ENCODE data around the gene ORM1. TPM values are rescaled to one million over a fixed set of nuclear protein-coding genes. Genes with fewer than 3 reads are reported as not detected.

The ORM1 gene
- total RNA-seq, 6 experiments from 2014 or later: 11,577 to 28,471 (median 22,756) TPM

- peak in 2 of 3 donors; percentile 43 for DNase-seq
- H3K36me3 ChIP-seq: peaks cover 0 to 12% (median under 1%) of the 10 kb centered on the region in 4 donors
- ATAC-seq: no peak
- intact Hi-C loops (cut with DNase I): loop anchor here in 1 of 2 donors (5.0 kb wide), 1 partner anchor 192 kb away; the partner anchor contains the start of gene KIF12
- H3K27ac ChIP-seq: no peak overlapping the region
- H3K4me1 ChIP-seq: no peaks in the 10 kb centered on the region
- WGBS (ENCODE audit: insufficient coverage, low coverage, low lambda C conversion rate, missing lambda C conversion rate): no CpG with 5 or more reads among the region's 13 CpGs
- no peaks in the 10 kb centered on the region for H3K27me3 ChIP-seq
- no peak overlapping the region for H3K4me3 ChIP-seq
- H3K9me3 ChIP-seq: no peaks in the 10 kb centered on the region
- TF ChIP-seq CTCF (IDR thresholded peaks at IDR 0.05) (no peak), POLR2A (IDR thresholded peaks at IDR 0.05) (no peak)
These were observed 33.8 kb upstream of the ORM1 start for GRCh38 chr9:114289106-114289505.

- intact Hi-C loops (cut with DNase I): loop anchor here (2.0 to 5.0 kb wide), 2 partner anchors 181 to 193 kb away; partner anchors contain the start of gene KIF12 (in 1 of the 2)
- TF ChIP-seq CTCF (IDR thresholded peaks at IDR 0.05) (no peak), POLR2A (IDR thresholded peaks at IDR 0.05) (no peak)
- H3K9me3 ChIP-seq: peaks cover 0 to 1% (median 0%) of the 10 kb centered on the region in 4 donors
- H3K4me1 ChIP-seq: no peaks in the 10 kb centered on the region
- peak in 1 of 4 donors; percentile 11 for ATAC-seq
- peaks cover 0 to 12% (median 5%) of the 10 kb centered on the region in 4 donors for H3K36me3 ChIP-seq
- H3K27ac ChIP-seq: no peak overlapping the region
- H3K27me3 ChIP-seq: no peaks in the 10 kb centered on the region
- DNase-seq: peak in 2 of 3 donors; percentile 41 to 43
- 69% methylated on average over 3 of the region's 13 CpGs for WGBS (ENCODE audit: insufficient coverage, low coverage, low lambda C conversion rate, missing lambda C conversion rate)
- H3K4me3 ChIP-seq: no peak overlapping the region
These were observed 33.1 kb upstream of the ORM1 start for GRCh38 chr9:114289571-114290481.

- 41% methylated on average over 4 of the region's 7 CpGs for WGBS (ENCODE audit: insufficient coverage, low coverage, low lambda C conversion rate, missing lambda C conversion rate)
- ATAC-seq: peak; percentile 7 to 33 (median 19)
- Histone ChIP-seq H3K27ac (no peak overlapping the region), H3K9me3 (peaks cover 0 to 2% (median 0%) of the 10 kb centered on the region in 4 donors), H3K4me3 (no peak overlapping the region), H3K27me3 (no peaks in the 10 kb centered on the region), H3K36me3 (peaks cover 0 to 12% (median 5%) of the 10 kb centered on the region in 4 donors), H3K4me1 (no peaks in the 10 kb centered on the region)
- TF ChIP-seq POLR2A (IDR thresholded peaks at IDR 0.05): no peak
- TF ChIP-seq CTCF (IDR thresholded peaks at IDR 0.05): no peak
- intact Hi-C loops (cut with DNase I): loop anchor here in 1 of 2 donors (2.0 kb wide), 1 partner anchor 182 kb away; no protein-coding TSS in a partner anchor
- DNase-seq: peak in 1 of 3 donors; percentile 47
These were observed 32.3 kb upstream of the ORM1 start for GRCh38 chr9:114290561-114290986.

- H3K27ac ChIP-seq: no peak overlapping the region
- WGBS (ENCODE audit: insufficient coverage, low coverage, low lambda C conversion rate, missing lambda C conversion rate): 21% methylated on average over 10 of the region's 12 CpGs
- peaks cover 0 to 12% (median 7%) of the 10 kb centered on the region in 4 donors for H3K36me3 ChIP-seq
- H3K4me1 ChIP-seq: no peaks in the 10 kb centered on the region
- no peaks in the 10 kb centered on the region for H3K27me3 ChIP-seq
- no peak overlapping the region for H3K4me3 ChIP-seq
- DNase-seq (peak; percentile 64 to 76 (median 71)), ATAC-seq (peak; percentile 66 to 85 (median 74))
- intact Hi-C loops (cut with DNase I): loop anchor here in 1 of 2 donors (2.0 kb wide), 1 partner anchor 182 kb away; no protein-coding TSS in a partner anchor
- TF ChIP-seq CTCF (IDR thresholded peaks at IDR 0.05) (peak; percentile 85 to 93 (median 90)), POLR2A (IDR thresholded peaks at IDR 0.05) (no peak)
- H3K9me3 ChIP-seq: peaks cover 0 to 2% (median 0%) of the 10 kb centered on the region in 4 donors
These were observed 31.8 kb upstream of the ORM1 start for GRCh38 chr9:114291064-114291474.

All from right lobe of liver (tissue), 6 donors.